ENCODE results near the gene EGFR.
A peak's percentile ranks its signal among the peaks of the same experiment; 100 is the strongest.

EGFR gene

GRCh38 chr7:55018361-55019190 lies at the start of gene EGFR:
TSS of gene EGFR (plus strand) at chr7:55019017. CDS start at chr7:55019278, 261 bp downstream.
- no peak for FAIRE-seq

- FAIRE-seq, result no peak
These were observed 49.4 kb upstream of the EGFR start for GRCh38 chr7:54969208-54969967.

- peak; percentile 15 for FAIRE-seq
These were observed 46.0 kb upstream of the EGFR start for GRCh38 chr7:54972733-54973294.

- FAIRE-seq, result no peak
These were observed 40.3 kb upstream of the EGFR start for GRCh38 chr7:54978364-54979116.

- FAIRE-seq, result no peak
These were observed 38.3 kb upstream of the EGFR start for GRCh38 chr7:54980521-54980920.

- no peak for FAIRE-seq
These were observed 36.9 kb upstream of the EGFR start for GRCh38 chr7:54981913-54982312.

- no peak for FAIRE-seq
These were observed 33.1 kb upstream of the EGFR start for GRCh38 chr7:54985426-54986330.

GRCh38 chr7:54986716-54987115 lies 32.1 kb upstream of the EGFR start:
- no peak for FAIRE-seq

GRCh38 chr7:54987772-54988171 lies 31.0 kb upstream of the EGFR start:
- FAIRE-seq, result no peak

GRCh38 chr7:54988516-54988915 lies 30.3 kb upstream of the EGFR start:
- FAIRE-seq, result no peak

- no peak for FAIRE-seq
These were observed 29.2 kb upstream of the EGFR start for GRCh38 chr7:54989453-54990225.

- FAIRE-seq, result no peak
These were observed 27.5 kb upstream of the EGFR start for GRCh38 chr7:54991341-54991740.

- no peak for FAIRE-seq
These were observed 25.8 kb upstream of the EGFR start for GRCh38 chr7:54992871-54993475.

- FAIRE-seq, result no peak
These were observed 23.7 kb upstream of the EGFR start for GRCh38 chr7:54995166-54995565.

- no peak for FAIRE-seq
These were observed 23.0 kb upstream of the EGFR start for GRCh38 chr7:54995610-54996363.

- no peak for FAIRE-seq
These were observed 22.4 kb upstream of the EGFR start for GRCh38 chr7:54996391-54996790.

GRCh38 chr7:55004579-55004978 lies 14.2 kb upstream of the EGFR start:
- FAIRE-seq, result no peak

- no peak for FAIRE-seq
These were observed 13.5 kb upstream of the EGFR start for GRCh38 chr7:55005241-55005851.

GRCh38 chr7:55006499-55006898 lies 12.3 kb upstream of the EGFR start:
- FAIRE-seq, result no peak

All from G401.6 (cell line).